ENCODE measurements around the gene VIPR1. TPM values are rescaled to one million over a fixed set of nuclear protein-coding genes. Genes with fewer than 3 reads are reported as not detected.

Gene VIPR1
- total RNA-seq, 4 donors from 2014 or later, result 1.7 to 8.7 (median 3.2) TPM

- peaks cover 0 to 3% of the 10 kb centered on the region in 2 donors for H3K4me1 ChIP-seq
- TF ChIP-seq POLR2A (IDR thresholded peaks at IDR 0.05) (no peak), CTCF (IDR thresholded peaks at IDR 0.05 in 4 of 5, conservative IDR thresholded peaks at IDR 0.05 in 1 of 5) (no peak)
- DNase-seq, result no peak
- no peaks in the 10 kb centered on the region for H3K36me3 ChIP-seq
- H3K4me3 ChIP-seq, result no peak overlapping the region
- no peaks in the 10 kb centered on the region for H3K9me3 ChIP-seq
- intact Hi-C loops (cut with DNase I; ENCODE audit: low total_unique reads), result no loop called here
- no peak for ATAC-seq
- no peaks in the 10 kb centered on the region for H3K27me3 ChIP-seq
- H3K27ac ChIP-seq, result no peak overlapping the region
- in situ Hi-C loops (cut with MboI; ENCODE audit: low sequenced_read_pairs in 4 of 4), result no loop called here
Measured at GRCh38 chr3:42492508-42493080, 9.8 kb upstream of the VIPR1 start.

GRCh38 chr3:42493126-42493797 lies 9.2 kb upstream of the VIPR1 start:
- Histone ChIP-seq H3K4me1 (peaks cover 0 to 3% of the 10 kb centered on the region in 2 donors), H3K9me3 (no peaks in the 10 kb centered on the region), H3K4me3 (no peak overlapping the region), H3K27ac (no peak overlapping the region), H3K36me3 (no peaks in the 10 kb centered on the region), H3K27me3 (no peaks in the 10 kb centered on the region)
- no peak for TF ChIP-seq CTCF (IDR thresholded peaks at IDR 0.05 in 4 of 5, conservative IDR thresholded peaks at IDR 0.05 in 1 of 5)
- no peak for TF ChIP-seq POLR2A (IDR thresholded peaks at IDR 0.05)
- in situ Hi-C loops (cut with MboI; ENCODE audit: low sequenced_read_pairs in 4 of 4) (no loop called here), intact Hi-C loops (cut with DNase I; ENCODE audit: low total_unique reads) (no loop called here)
- no peak for DNase-seq
- no peak for ATAC-seq

- Histone ChIP-seq H3K9me3 (no peaks in the 10 kb centered on the region), H3K27me3 (no peaks in the 10 kb centered on the region), H3K36me3 (no peaks in the 10 kb centered on the region), H3K4me1 (peaks cover 0 to 3% of the 10 kb centered on the region in 2 donors), H3K4me3 (no peak overlapping the region), H3K27ac (no peak overlapping the region)
- ATAC-seq (no peak), DNase-seq (no peak)
- intact Hi-C loops (cut with DNase I; ENCODE audit: low total_unique reads) (no loop called here), in situ Hi-C loops (cut with MboI; ENCODE audit: low sequenced_read_pairs in 4 of 4) (no loop called here)
- no peak for TF ChIP-seq POLR2A (IDR thresholded peaks at IDR 0.05)
- TF ChIP-seq CTCF (IDR thresholded peaks at IDR 0.05 in 4 of 5, conservative IDR thresholded peaks at IDR 0.05 in 1 of 5), result no peak
Measured at GRCh38 chr3:42493798-42494151, 8.7 kb upstream of the VIPR1 start.

GRCh38 chr3:42495393-42495792 lies 7.0 kb upstream of the VIPR1 start:
- Histone ChIP-seq H3K27ac (no peak overlapping the region), H3K4me1 (no peaks in the 10 kb centered on the region), H3K27me3 (peaks cover 0 to 6% (median 3%) of the 10 kb centered on the region in 3 donors), H3K4me3 (no peak overlapping the region), H3K36me3 (no peaks in the 10 kb centered on the region), H3K9me3 (no peaks in the 10 kb centered on the region)
- intact Hi-C loops (cut with DNase I; ENCODE audit: low total_unique reads), result no loop called here
- no peak for ATAC-seq
- TF ChIP-seq POLR2A (IDR thresholded peaks at IDR 0.05) (no peak), CTCF (IDR thresholded peaks at IDR 0.05 in 4 of 5, conservative IDR thresholded peaks at IDR 0.05 in 1 of 5) (no peak)
- in situ Hi-C loops (cut with MboI; ENCODE audit: low sequenced_read_pairs in 4 of 4), result no loop called here
- no peak for DNase-seq
